Activated effector memory CD4-positive, alpha-beta T cell treated with anti-CD3 and anti-CD28 coated beads, Interleukin-2, amount 50 U/mL, for 16 hours (primary cell): Measurements from ENCODE around the gene TUT1.
"Not testable (repeated sequence)": the region's sequence is repeated elsewhere in the genome, so short reads cannot be mapped to it uniquely, and the experiment has no call there.

Source experiments
- DNase-seq: peaks from one replicate; pipeline ENCODE4 v3.0.0-alpha.2; 2020

The TUT1 gene

GRCh38 chr11:62554387-62555167 is 36.7 kb downstream of the TUT1 start:
- peak; percentile 66 for DNase-seq

GRCh38 chr11:62553839-62554361 is 37.4 kb downstream of the TUT1 start:
- DNase-seq, result peak; percentile 67

GRCh38 chr11:62553080-62553838 is 38.1 kb downstream of the TUT1 start:
- DNase-seq, result peak; percentile 83

- DNase-seq, result no peak
These were observed 38.7 kb downstream of the TUT1 start for GRCh38 chr11:62552485-62553079.

- DNase-seq, result not testable (repeated sequence)
These were observed 40.8 kb downstream of the TUT1 start for GRCh38 chr11:62550478-62550877.

GRCh38 chr11:62548545-62549335 is 42.6 kb downstream of the TUT1 start:
- DNase-seq, result no peak

GRCh38 chr11:62547691-62548281 is 43.5 kb downstream of the TUT1 start:
- no peak for DNase-seq

GRCh38 chr11:62546929-62547625 is 44.2 kb downstream of the TUT1 start:
- DNase-seq, result no peak

- peak; percentile 90 for DNase-seq
These were observed 44.9 kb downstream of the TUT1 start, which contains the start of gene AHNAK for GRCh38 chr11:62546244-62546928. AHNAK (minus strand) TSS chr11:62546806; CDS start chr11:62536098, 10,708 bp downstream.

GRCh38 chr11:62545437-62546243 is 45.7 kb downstream of the TUT1 start:
- peak; percentile 91 for DNase-seq

- DNase-seq, result peak; percentile 79
These were observed 46.5 kb downstream of the TUT1 start for GRCh38 chr11:62544581-62545436.

- no peak for DNase-seq
These were observed 47.5 kb downstream of the TUT1 start for GRCh38 chr11:62543680-62544444.

GRCh38 chr11:62542750-62543567 is 48.4 kb downstream of the TUT1 start:
- DNase-seq, result peak; percentile 91

GRCh38 chr11:62542111-62542745 is 49.1 kb downstream of the TUT1 start:
- DNase-seq, result no peak

- DNase-seq, result peak; percentile 78
These were observed 50.3 kb downstream of the TUT1 start for GRCh38 chr11:62540804-62541701.
